OCI-LY3 (cell line): ENCODE data around the gene SCAF8.
"Not testable (repeated sequence)": the region's sequence is repeated elsewhere in the genome, so short reads cannot be mapped to it uniquely, and the experiment has no call there.

Source experiments
- H2AFZ ChIP-seq: fragments of 200-600, 300-600 bp; shearing (Covaris generic); 2 replicates; pipeline ENCODE4 v1.6.0; 2014; ENCODE audit warnings: antibody characterized with exemption, low read depth, low read length
- H3K27ac ChIP-seq: fragments of 200-600, 300-600 bp; sonication (generic); 2 replicates; pipeline ENCODE4 v1.5.1; 2014; ENCODE audit warnings: mild to moderate bottlenecking, low read length, moderate library complexity, mixed read lengths
- H3K27me3 ChIP-seq: fragments of 200-600, 300-600 bp; sonication (generic); 2 replicates; pipeline ENCODE4 v1.6.1; 2014; ENCODE audit warnings: low read depth, low read length, mixed read lengths
- H3K36me3 ChIP-seq: fragments of 200-600, 300-600 bp; sonication (generic); replicated peaks from 2 replicates; pipeline ENCODE3; 2014; ENCODE audit warnings: low read depth, low read length, mixed read lengths
- H3K4me1 ChIP-seq: fragments of 300-600, 200-600 bp; sonication (generic); 2 replicates; pipeline ENCODE4 v1.6.1; 2014; ENCODE audit warnings: low read length, mixed read lengths
- H3K4me2 ChIP-seq: fragments of 200-600, 300-600 bp; sonication (generic); 2 replicates; pipeline ENCODE4 v1.6.1; 2014; ENCODE audit warnings: low read length, mixed read lengths
- H3K4me3 ChIP-seq: fragments of 300-600, 200-600 bp; sonication (generic); 2 replicates; pipeline ENCODE4 v1.5.1; 2014; ENCODE audit warnings: antibody characterized with exemption, mild to moderate bottlenecking, low read length, moderate library complexity
- H3K79me2 ChIP-seq: fragments of 300-600, 200-600 bp; shearing (Covaris generic); 2 replicates; pipeline ENCODE4 v1.6.1; 2014; ENCODE audit warnings: mild to moderate bottlenecking, low read length, mixed read lengths
- H3K9ac ChIP-seq: fragments of 300-600, 200-600 bp; shearing (Covaris generic); 2 replicates; pipeline ENCODE4 v1.6.0; 2014; ENCODE audit warnings: mild to moderate bottlenecking, low read length, moderate library complexity
- H3K9me3 ChIP-seq: fragments of 200-600, 300-600 bp; shearing (Covaris generic); 2 replicates; pipeline ENCODE4 v1.6.1; 2014; ENCODE audit warnings: low read length, mixed read lengths; ENCODE audit not compliant: insufficient read depth
- H4K20me1 ChIP-seq: fragments of 200-600, 300-600 bp; sonication (generic); 2 replicates; pipeline ENCODE4 v1.6.1; 2016; ENCODE audit warnings: low read length, mixed read lengths; ENCODE audit not compliant: insufficient read depth
- CTCF ChIP-seq: fragments of 200-600, 300-600 bp; sonication (generic); IDR thresholded peaks from 2 replicates; pipeline ENCODE4 v1.5.1; 2014; ENCODE audit warnings: antibody characterized with exemption, low read length, low read depth
- EZH2phosphoT487 ChIP-seq: fragments of 200-600 bp; shearing (Covaris generic); IDR thresholded peaks from 2 replicates; pipeline ENCODE4 v1.6.1; 2018; ENCODE audit warnings: antibody characterized with exemption, mixed run types, low read depth

The SCAF8 gene

GRCh38 chr6:154706389-154706788 lies 26.8 kb upstream of the SCAF8 start:
- no peak overlapping the region for H2AFZ ChIP-seq
- no peak overlapping the region for H3K27ac ChIP-seq
- H3K79me2 ChIP-seq: no peaks in the 10 kb centered on the region
- H3K36me3 ChIP-seq: no peaks in the 10 kb centered on the region
- H3K4me3 ChIP-seq: no peak overlapping the region
- H3K27me3 ChIP-seq: peaks cover 11% of the 10 kb centered on the region
- no peak overlapping the region for H3K4me2 ChIP-seq
- H3K9me3 ChIP-seq: no peaks in the 10 kb centered on the region
- H3K4me1 ChIP-seq: no peaks in the 10 kb centered on the region
- no peaks in the 10 kb centered on the region for H4K20me1 ChIP-seq
- TF ChIP-seq CTCF (no peak), EZH2phosphoT487 (no peak)
- H3K9ac ChIP-seq: no peak overlapping the region

DNA sequence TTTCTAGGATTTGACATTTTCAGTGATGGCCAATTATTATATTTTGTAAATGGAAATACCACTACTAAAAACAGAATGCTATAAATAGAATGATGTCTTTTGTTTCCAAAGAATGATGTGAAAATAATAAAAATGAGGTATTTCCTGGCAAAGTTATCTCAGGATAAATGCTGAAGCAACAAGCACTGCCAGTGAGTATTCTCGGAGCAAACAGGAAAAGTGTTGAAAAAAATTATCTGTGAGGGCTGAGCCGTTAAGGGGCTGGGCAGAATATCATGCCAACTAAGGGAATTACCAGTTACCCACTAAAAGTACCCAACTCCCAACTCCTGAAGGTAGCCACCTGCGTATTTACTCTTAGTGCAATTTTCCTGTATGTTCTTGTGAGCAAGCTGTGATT lies 23.6 kb upstream of the SCAF8 start:
- no peak overlapping the region for H3K27ac ChIP-seq
- H3K27me3 ChIP-seq: peaks cover 11% of the 10 kb centered on the region
- TF ChIP-seq EZH2phosphoT487 (no peak), CTCF (no peak)
- H3K4me1 ChIP-seq: no peaks in the 10 kb centered on the region
- no peaks in the 10 kb centered on the region for H3K36me3 ChIP-seq
- no peaks in the 10 kb centered on the region for H3K9me3 ChIP-seq
- no peaks in the 10 kb centered on the region for H4K20me1 ChIP-seq
- no peak overlapping the region for H3K9ac ChIP-seq
- no peak overlapping the region for H2AFZ ChIP-seq
- H3K4me3 ChIP-seq: no peak overlapping the region
- H3K4me2 ChIP-seq: no peak overlapping the region
- no peaks in the 10 kb centered on the region for H3K79me2 ChIP-seq

- H2AFZ ChIP-seq: no peak overlapping the region
- TF ChIP-seq CTCF: no peak
- no peak for TF ChIP-seq EZH2phosphoT487
Measured at GRCh38 chr6:154710689-154711088, 22.5 kb upstream of the SCAF8 start.

DNA sequence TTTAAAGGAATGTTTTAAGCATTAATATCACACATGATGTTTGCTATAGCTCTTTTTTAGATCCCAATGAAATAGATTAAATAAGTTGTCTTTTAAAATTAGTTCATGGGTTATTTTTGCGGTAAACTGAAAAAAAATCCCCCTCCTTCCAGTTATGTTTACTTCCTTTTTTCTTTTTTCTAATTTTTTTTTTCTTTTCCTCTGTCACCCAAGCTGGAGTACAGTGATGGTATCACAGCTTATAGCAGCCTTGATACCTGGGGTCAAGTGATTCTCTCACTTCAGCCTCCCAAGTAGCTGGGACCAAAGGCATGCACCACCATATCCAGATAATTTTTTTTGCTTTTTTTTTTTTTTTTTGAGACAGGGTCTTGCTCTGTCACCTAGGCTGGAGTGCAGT lies 17.8 kb upstream of the SCAF8 start:
- no peaks in the 10 kb centered on the region for H4K20me1 ChIP-seq
- no peak for TF ChIP-seq CTCF
- TF ChIP-seq EZH2phosphoT487: no peak
- H3K9ac ChIP-seq: no peak overlapping the region
- no peak overlapping the region for H3K27ac ChIP-seq
- H3K4me2 ChIP-seq: no peak overlapping the region
- H3K79me2 ChIP-seq: no peaks in the 10 kb centered on the region
- no peak overlapping the region for H3K4me3 ChIP-seq
- H3K36me3 ChIP-seq: no peaks in the 10 kb centered on the region
- H3K4me1 ChIP-seq: no peaks in the 10 kb centered on the region
- H3K27me3 ChIP-seq: no peaks in the 10 kb centered on the region
- H2AFZ ChIP-seq: no peak overlapping the region
- no peaks in the 10 kb centered on the region; the same call in 1 of the 2 replicates for H3K9me3 ChIP-seq

More at GRCh38 chr6:154710689-154711088, 22.5 kb upstream of the SCAF8 start:
- Histone ChIP-seq H3K9me3 (no peaks in the 10 kb centered on the region), H3K4me1 (no peaks in the 10 kb centered on the region), H3K9ac (no peak overlapping the region), H3K4me2 (no peak overlapping the region), H4K20me1 (no peaks in the 10 kb centered on the region), H3K27me3 (peaks cover 11% of the 10 kb centered on the region), H3K79me2 (no peaks in the 10 kb centered on the region), H3K4me3 (no peak overlapping the region), H3K36me3 (no peaks in the 10 kb centered on the region), H3K27ac (no peak overlapping the region)

DNA sequence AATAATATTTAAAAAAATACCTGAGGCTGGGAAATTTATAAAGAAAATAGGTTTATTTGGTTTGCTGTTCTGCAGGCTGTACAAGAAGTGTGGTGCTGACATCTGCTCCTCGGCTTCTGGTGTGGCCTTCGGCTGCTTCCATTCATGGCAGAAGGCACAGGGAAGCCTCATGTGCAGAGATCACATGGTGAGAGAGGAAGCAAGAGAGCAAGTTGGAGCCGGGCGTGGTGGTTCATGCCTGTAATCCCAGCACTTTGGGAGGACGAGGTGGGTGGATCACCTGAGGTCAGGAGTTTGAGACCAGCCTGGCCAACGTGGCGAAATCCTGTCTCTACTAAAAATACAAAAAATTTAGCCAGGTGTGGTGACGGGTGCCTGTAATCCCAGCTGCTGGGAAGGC lies 16.9 kb upstream of the SCAF8 start:
- not testable (repeated sequence) for H3K4me3 ChIP-seq, H3K4me1 ChIP-seq, H3K27ac ChIP-seq, H3K9ac ChIP-seq, H3K36me3 ChIP-seq, H4K20me1 ChIP-seq, H3K4me2 ChIP-seq, H2AFZ ChIP-seq, H3K27me3 ChIP-seq, H3K9me3 ChIP-seq, H3K79me2 ChIP-seq
